OCI-LY3 (cell line): Measurements from ENCODE around the gene IGSF11.

ENCODE experiments used
- EZH2phosphoT487 ChIP-seq: fragments of 200-600 bp; shearing (Covaris generic); IDR thresholded peaks from 2 replicates; pipeline ENCODE4 v1.6.1; 2018; ENCODE audit warnings: antibody characterized with exemption, mixed run types, low read depth
- TF ChIP-seq, protein P1 (sequence below): fragments of 200-600, 300-600 bp; sonication (generic); IDR thresholded peaks from 2 replicates; pipeline ENCODE4 v1.5.1; 2014; ENCODE audit warnings: antibody characterized with exemption, low read length, low read depth

DNA sequence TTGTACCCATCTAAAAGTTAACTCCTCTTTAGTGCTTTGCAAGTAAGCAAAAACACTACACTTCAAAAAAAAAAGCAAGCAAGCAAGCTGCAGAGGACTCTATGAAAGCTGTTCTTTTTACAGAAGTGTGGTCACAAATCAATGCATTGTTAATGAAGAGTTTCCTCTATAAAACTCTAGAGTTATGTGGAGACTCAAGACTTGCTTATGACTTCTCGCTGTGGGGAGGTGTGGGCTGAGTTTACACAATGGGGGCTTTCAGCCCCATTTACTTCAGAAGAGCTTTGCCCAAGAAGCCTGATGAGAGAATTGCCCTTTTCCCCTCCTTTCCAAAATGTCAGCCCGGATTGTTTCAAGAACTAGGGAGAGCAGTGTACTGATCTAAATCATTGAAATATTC, 144.4 kb downstream of the IGSF11 start:
- TF ChIP-seq, protein P1, sequence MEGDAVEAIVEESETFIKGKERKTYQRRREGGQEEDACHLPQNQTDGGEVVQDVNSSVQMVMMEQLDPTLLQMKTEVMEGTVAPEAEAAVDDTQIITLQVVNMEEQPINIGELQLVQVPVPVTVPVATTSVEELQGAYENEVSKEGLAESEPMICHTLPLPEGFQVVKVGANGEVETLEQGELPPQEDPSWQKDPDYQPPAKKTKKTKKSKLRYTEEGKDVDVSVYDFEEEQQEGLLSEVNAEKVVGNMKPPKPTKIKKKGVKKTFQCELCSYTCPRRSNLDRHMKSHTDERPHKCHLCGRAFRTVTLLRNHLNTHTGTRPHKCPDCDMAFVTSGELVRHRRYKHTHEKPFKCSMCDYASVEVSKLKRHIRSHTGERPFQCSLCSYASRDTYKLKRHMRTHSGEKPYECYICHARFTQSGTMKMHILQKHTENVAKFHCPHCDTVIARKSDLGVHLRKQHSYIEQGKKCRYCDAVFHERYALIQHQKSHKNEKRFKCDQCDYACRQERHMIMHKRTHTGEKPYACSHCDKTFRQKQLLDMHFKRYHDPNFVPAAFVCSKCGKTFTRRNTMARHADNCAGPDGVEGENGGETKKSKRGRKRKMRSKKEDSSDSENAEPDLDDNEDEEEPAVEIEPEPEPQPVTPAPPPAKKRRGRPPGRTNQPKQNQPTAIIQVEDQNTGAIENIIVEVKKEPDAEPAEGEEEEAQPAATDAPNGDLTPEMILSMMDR, result no peak
- TF ChIP-seq EZH2phosphoT487, result no peak
